IMR-90 (cell line): ENCODE data around the gene NNAT. TPM values are rescaled to one million over a fixed set of nuclear protein-coding genes. Genes with fewer than 3 reads are reported as not detected.

Experiments
- ATAC-seq: fragments of 200-7000 bp; cut with Tn5 transposase; 2 replicates; pipeline ENCODE4 v1.9.1; 2020; ENCODE audit warnings: low read depth, mild to moderate bottlenecking, moderate library complexity
- BruUV-seq: library from RNA; stranded (reverse); fragments of 400-500 nt; replicated peaks from 2 replicates; lab custom pipeline; 2021; lab: Mats Ljungman, UMichigan
- CTCF ChIA-PET: fragments of 300-600 bp; formaldehyde crosslinking; extraction: SDS; loops from one replicate; lab custom pipeline; 2021; ENCODE audit warnings: antibody characterized with exemption; lab: Yijun Ruan, JAX
- POLR2A ChIA-PET: fragments of 300-600 bp; sonication (Branson Sonifier 250); formaldehyde crosslinking; loops from one replicate; lab custom pipeline; 2022; ENCODE audit warnings: antibody characterized with exemption; ENCODE audit not compliant: unreplicated experiment; lab: Charles Lee
- DNase-seq: peaks from one replicate; pipeline ENCODE4 v3.0.0; 2013
- H2AFZ ChIP-seq: replicated peaks from 2 replicates; pipeline ENCODE3; 2013; ENCODE audit warnings: low read length, mild to moderate bottlenecking; ENCODE audit not compliant: poor library complexity
- H2AK5ac ChIP-seq: 2 replicates; pipeline ENCODE4 v1.6.1; 2013; ENCODE audit warnings: low read depth, low read length, inconsistent platforms
- H2AK9ac ChIP-seq: replicated peaks from 2 replicates; pipeline ENCODE3; 2013; ENCODE audit warnings: mild to moderate bottlenecking, low read depth, low read length, moderate library complexity; ENCODE audit not compliant: poor library complexity
- H2BK120ac ChIP-seq: 2 replicates; pipeline ENCODE4 v1.6.1; 2013; ENCODE audit warnings: low read depth, low read length, inconsistent platforms
- H2BK15ac ChIP-seq: 3 replicates; pipeline ENCODE4 v1.6.1; 2013; ENCODE audit warnings: low read depth, low read length, inconsistent platforms
- H2BK20ac ChIP-seq: 2 replicates; pipeline ENCODE4 v1.6.1; 2013; ENCODE audit warnings: low read depth, mild to moderate bottlenecking, inconsistent platforms, low read length, moderate library complexity
- H2BK5ac ChIP-seq: 2 replicates; pipeline ENCODE4 v1.6.1; 2013; ENCODE audit warnings: mild to moderate bottlenecking, low read depth, low read length, inconsistent platforms; ENCODE audit not compliant: poor library complexity, severe bottlenecking
- H3K14ac ChIP-seq: replicated peaks from 2 replicates; pipeline ENCODE4 v1.6.1; 2013; ENCODE audit warnings: low read depth, low read length, inconsistent platforms
- H3K18ac ChIP-seq: 2 replicates; pipeline ENCODE4 v1.6.1; 2013; ENCODE audit warnings: low read depth, low read length, control low read depth
- H3K23ac ChIP-seq: 2 replicates; pipeline ENCODE4 v1.6.1; 2013; ENCODE audit warnings: low read depth, low read length, inconsistent platforms
- H3K27ac ChIP-seq: 2 replicates; pipeline ENCODE4 v1.5.1; 2013; ENCODE audit warnings: mild to moderate bottlenecking, control low read depth, low read length; ENCODE audit not compliant: insufficient read depth
- H3K27me3 ChIP-seq: 2 replicates; pipeline ENCODE4 v1.6.1; 2013; ENCODE audit warnings: low read length; ENCODE audit not compliant: control insufficient read depth, insufficient read depth
- H3K36me3 ChIP-seq: 2 replicates; pipeline ENCODE4 v1.6.1; 2013; ENCODE audit warnings: low read length, mixed read lengths; ENCODE audit not compliant: control insufficient read depth, insufficient read depth
- H3K4ac ChIP-seq: 2 replicates; pipeline ENCODE4 v1.6.1; 2013; ENCODE audit warnings: low read depth, low read length, inconsistent platforms
- H3K4me1 ChIP-seq: 2 replicates; pipeline ENCODE4 v1.6.1; 2013; ENCODE audit warnings: low read length, mixed read lengths; ENCODE audit not compliant: control insufficient read depth, insufficient read depth
- H3K4me2 ChIP-seq: 2 replicates; pipeline ENCODE4 v1.6.1; 2013; ENCODE audit warnings: low read depth, mild to moderate bottlenecking, control low read depth, low read length, moderate library complexity
- H3K4me3 ChIP-seq: 2 replicates; pipeline ENCODE4 v1.5.1; 2013; ENCODE audit warnings: low read depth, mild to moderate bottlenecking, control low read depth, low read length, moderate library complexity; ENCODE audit not compliant: insufficient read depth
- H3K56ac ChIP-seq: 2 replicates; pipeline ENCODE4 v1.6.1; 2013; ENCODE audit warnings: low read length, inconsistent platforms; ENCODE audit not compliant: insufficient read depth; ENCODE audit errors: extremely low read depth
- H3K79me1 ChIP-seq, 2 experiments: 2 replicates each; pipeline ENCODE4 v1.6.1; 2013; ENCODE audit warnings: low read length in 2 of 2, inconsistent platforms in 1 of 2, low read depth in 1 of 2
- H3K9ac ChIP-seq: 2 replicates; pipeline ENCODE4 v1.6.1; 2013; ENCODE audit warnings: low read depth, low read length, control low read depth
- H3K9me1 ChIP-seq: 2 replicates; pipeline ENCODE4 v1.6.1; 2013; ENCODE audit warnings: low read length, inconsistent platforms; ENCODE audit not compliant: insufficient read depth
- H3K9me3 ChIP-seq: 2 replicates; pipeline ENCODE4 v1.6.1; 2013; ENCODE audit warnings: low read length; ENCODE audit not compliant: control insufficient read depth, insufficient read depth
- H4K20me1 ChIP-seq: 2 replicates; pipeline ENCODE4 v1.6.1; 2013; ENCODE audit warnings: low read length, inconsistent platforms; ENCODE audit not compliant: insufficient read depth
- H4K5ac ChIP-seq: 2 replicates; pipeline ENCODE4 v1.6.1; 2013; ENCODE audit warnings: mild to moderate bottlenecking, low read depth, low read length, control low read depth
- H4K8ac ChIP-seq, 2 experiments: 2 replicates each; pipeline ENCODE4 v1.6.1; 2013; ENCODE audit warnings: low read depth in 2 of 2, low read length in 2 of 2, control low read depth in 1 of 2, inconsistent platforms in 1 of 2
- H4K91ac ChIP-seq: 2 replicates; pipeline ENCODE4 v1.6.1; 2013; ENCODE audit warnings: low read depth, low read length, inconsistent platforms; ENCODE audit not compliant: insufficient read depth
- BHLHE40 ChIP-seq: fragments of 150-350 bp; IDR thresholded peaks from 2 replicates; pipeline ENCODE4 v1.6.1; 2016; ENCODE audit warnings: mild to moderate bottlenecking, low read depth, low read length
- CEBPB ChIP-seq: IDR thresholded peaks from 2 replicates; pipeline ENCODE4 v1.6.1; 2012; ENCODE audit warnings: low read depth, low read length, improper control_type of control experiment
- RAD21 ChIP-seq: IDR thresholded peaks from 2 replicates; pipeline ENCODE4 v1.6.1; 2012; ENCODE audit warnings: low read length, improper control_type of control experiment
- SMC3 ChIP-seq: fragments of 150-350 bp; IDR thresholded peaks from 2 replicates; pipeline ENCODE4 v1.6.1; 2016; ENCODE audit warnings: low read depth, mild to moderate bottlenecking, antibody characterized with exemption, low read length, moderate library complexity
- WGBS, 2 experiments: methylation state at CpG; one replicate each; pipeline versions ENCODE4 v1.1.5 to v1.1.7; 2013; ENCODE audit warnings: missing lambda C conversion rate in 2 of 2; ENCODE audit not compliant: insufficient read length in 1 of 2; ENCODE audit errors: extremely low coverage in 2 of 2; 5-methylcytosine and 5-hydroxymethylcytosine counted together
- dilution Hi-C: fragments of 300-500 bp; cut with HindIII; formaldehyde crosslinking; loops from one replicate; pipeline ENCODE4 v1.14.3; 2018; ENCODE audit warnings: low sequenced_read_pairs; ENCODE audit not compliant: unreplicated experiment
- in situ Hi-C: fragments of 300-500 bp; cut with MboI; formaldehyde crosslinking; loops from 3 replicates; pipeline ENCODE4 v1.14.3; 2019; ENCODE audit warnings: low sequenced_read_pairs, inconsistent platforms, mixed read lengths
- intact Hi-C: fragments of 100-400 bp; cut with micrococcal nuclease; formaldehyde crosslinking; loops from 2 replicates; pipeline ENCODE4 v1.10.0; 2022
- polyA plus RNA-seq, 3 experiments: library from polyadenylated mRNA; depleted of rRNA; stranded (reverse); fragments of >200 nt; gene quantifications; 2 replicates each; pipeline ENCODE4 v1.2.3, GENCODE V29; 2012; ENCODE audit warnings: low replicate concordance in 1 of 3
- total RNA-seq: library from RNA; depleted of rRNA; stranded (reverse); fragments of >200 nt; gene quantifications from 2 replicates; pipeline ENCODE4 v1.2.3, GENCODE V29; 2012
- TF ChIP-seq, protein P1 (sequence below): conservative IDR thresholded peaks from 2 replicates; pipeline ENCODE4 v1.5.1; 2012; ENCODE audit warnings: mild to moderate bottlenecking, low read depth, low read length, improper control_type of control experiment

NNAT gene
- total and polyA plus RNA-seq, 2 of the 4 experiments (the other 2 are of a cell fraction) = 2.0 to 6.5 TPM

DNA sequence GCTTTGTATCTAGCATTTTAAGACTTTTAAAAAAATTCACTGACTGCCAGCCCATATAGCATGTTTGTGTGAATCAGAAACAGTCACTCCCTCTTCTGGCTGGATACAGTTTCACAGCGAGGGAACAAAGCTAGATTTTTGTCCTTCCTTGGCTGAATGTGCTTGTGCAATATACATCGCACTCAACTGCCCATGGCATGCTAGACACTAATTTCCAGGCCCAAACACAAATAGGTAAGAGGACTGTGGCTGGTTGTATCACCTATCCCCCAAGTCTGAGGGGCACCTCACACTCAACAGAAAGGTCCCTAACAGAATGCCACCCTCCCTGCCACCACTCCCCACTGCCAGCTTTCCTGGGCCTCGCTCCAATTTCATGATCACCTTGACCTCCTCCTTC lies 22.8 kb downstream of the NNAT start:
- Histone ChIP-seq H2AK9ac (no peak overlapping the region), H2AK5ac (no peak overlapping the region), H2AFZ (no peak overlapping the region), H3K23ac (no peak overlapping the region), H4K8ac (no peak overlapping the region), H3K27ac (no peak overlapping the region), H2BK5ac (no peak overlapping the region), H2BK15ac (no peak overlapping the region), H3K9me3 (no peaks in the 10 kb centered on the region), H3K79me1 (no peaks in the 10 kb centered on the region), H4K91ac (no peak overlapping the region), H3K4me2 (no peak overlapping the region), H3K4me3 (no peak overlapping the region), H3K27me3 (peaks cover 4% of the 10 kb centered on the region), H3K9ac (no peak overlapping the region), H4K5ac (no peak overlapping the region), H3K4ac (no peak overlapping the region), H3K56ac (no peak overlapping the region), H3K4me1 (no peaks in the 10 kb centered on the region), H3K14ac (no peak overlapping the region), H2BK20ac (no peak overlapping the region), H2BK120ac (no peak overlapping the region), H3K36me3 (no peaks in the 10 kb centered on the region), H3K18ac (no peak overlapping the region), H3K9me1 (no peaks in the 10 kb centered on the region), H4K20me1 (no peaks in the 10 kb centered on the region)
- peak; percentile 91 for ATAC-seq
- CTCF ChIA-PET = interaction anchor here (0.7 kb wide), 2 partner anchors 137 to 249 kb away, joined by 3 read pairs; no protein-coding TSS in a partner anchor
- no peak for TF ChIP-seq BHLHE40
- peak; percentile 36; the same call in 1 of the 2 replicates for TF ChIP-seq RAD21
- peak; percentile 74 for TF ChIP-seq CEBPB
- TF ChIP-seq SMC3 = peak; percentile 44; the same call in 1 of the 2 replicates
- TF ChIP-seq, protein P1, sequence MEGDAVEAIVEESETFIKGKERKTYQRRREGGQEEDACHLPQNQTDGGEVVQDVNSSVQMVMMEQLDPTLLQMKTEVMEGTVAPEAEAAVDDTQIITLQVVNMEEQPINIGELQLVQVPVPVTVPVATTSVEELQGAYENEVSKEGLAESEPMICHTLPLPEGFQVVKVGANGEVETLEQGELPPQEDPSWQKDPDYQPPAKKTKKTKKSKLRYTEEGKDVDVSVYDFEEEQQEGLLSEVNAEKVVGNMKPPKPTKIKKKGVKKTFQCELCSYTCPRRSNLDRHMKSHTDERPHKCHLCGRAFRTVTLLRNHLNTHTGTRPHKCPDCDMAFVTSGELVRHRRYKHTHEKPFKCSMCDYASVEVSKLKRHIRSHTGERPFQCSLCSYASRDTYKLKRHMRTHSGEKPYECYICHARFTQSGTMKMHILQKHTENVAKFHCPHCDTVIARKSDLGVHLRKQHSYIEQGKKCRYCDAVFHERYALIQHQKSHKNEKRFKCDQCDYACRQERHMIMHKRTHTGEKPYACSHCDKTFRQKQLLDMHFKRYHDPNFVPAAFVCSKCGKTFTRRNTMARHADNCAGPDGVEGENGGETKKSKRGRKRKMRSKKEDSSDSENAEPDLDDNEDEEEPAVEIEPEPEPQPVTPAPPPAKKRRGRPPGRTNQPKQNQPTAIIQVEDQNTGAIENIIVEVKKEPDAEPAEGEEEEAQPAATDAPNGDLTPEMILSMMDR = peak; percentile 53
- POLR2A ChIA-PET = no interaction called here
- DNase-seq = peak; percentile 54
- in situ Hi-C loops (no loop called here), intact Hi-C loops (no loop called here), dilution Hi-C loops (no loop called here)
- WGBS, 2 experiments = 33% methylated on average over 1 of the region's 3 CpGs; no CpG with 5 or more reads in 1 of the 2 experiments
- BruUV-seq = no TSS peak
